ENCODE results near the gene NCKIPSD. TPM values are rescaled to one million over a fixed set of nuclear protein-coding genes. Genes with fewer than 3 reads are reported as not detected.

Gene NCKIPSD
- total RNA-seq, 4 donors from 2014 or later = 11.0 to 48.9 (median 25.6) TPM

DNA sequence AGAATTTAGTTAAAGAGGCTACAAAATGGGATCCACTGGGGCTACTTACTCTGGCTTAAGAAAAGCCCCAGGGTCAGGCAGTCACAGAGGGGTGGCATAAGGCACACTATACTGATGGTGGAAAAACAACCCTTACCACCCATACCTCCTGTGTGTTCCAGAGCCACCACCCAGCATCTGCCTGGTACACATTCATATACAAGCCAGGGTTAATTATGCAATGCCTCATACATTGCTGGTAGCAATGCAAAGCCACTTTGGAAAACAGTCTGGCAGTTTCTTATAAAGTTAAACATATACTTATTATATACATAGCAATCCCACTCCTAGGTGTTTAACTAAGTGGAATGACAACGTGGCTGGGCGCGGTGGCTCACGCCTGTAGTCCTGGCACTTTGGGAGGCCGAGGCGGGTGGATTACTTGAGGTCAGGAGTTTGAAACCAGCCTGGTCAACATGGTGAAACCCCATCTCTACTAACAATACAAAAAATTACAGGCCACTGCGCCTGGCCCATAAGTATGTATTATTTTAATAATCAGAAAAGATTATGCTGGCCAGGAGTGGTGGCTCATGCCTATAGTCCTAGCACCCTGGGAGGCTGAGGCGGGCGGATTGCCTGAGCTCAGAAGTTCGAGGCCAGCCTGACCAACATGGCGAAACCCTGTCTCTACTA, 15.2 kb upstream of the NCKIPSD start:
- Histone ChIP-seq H3K4me1 (peaks cover 0 to 5% of the 10 kb centered on the region in 2 donors), H3K4me3 (no peak overlapping the region), H3K27me3 (no peaks in the 10 kb centered on the region), H3K36me3 (no peaks in the 10 kb centered on the region), H3K27ac (no peak overlapping the region), H3K9me3 (no peaks in the 10 kb centered on the region)
- DNase-seq = no peak
- no peak for TF ChIP-seq POLR2A (IDR thresholded peaks at IDR 0.05)
- TF ChIP-seq, protein P1, sequence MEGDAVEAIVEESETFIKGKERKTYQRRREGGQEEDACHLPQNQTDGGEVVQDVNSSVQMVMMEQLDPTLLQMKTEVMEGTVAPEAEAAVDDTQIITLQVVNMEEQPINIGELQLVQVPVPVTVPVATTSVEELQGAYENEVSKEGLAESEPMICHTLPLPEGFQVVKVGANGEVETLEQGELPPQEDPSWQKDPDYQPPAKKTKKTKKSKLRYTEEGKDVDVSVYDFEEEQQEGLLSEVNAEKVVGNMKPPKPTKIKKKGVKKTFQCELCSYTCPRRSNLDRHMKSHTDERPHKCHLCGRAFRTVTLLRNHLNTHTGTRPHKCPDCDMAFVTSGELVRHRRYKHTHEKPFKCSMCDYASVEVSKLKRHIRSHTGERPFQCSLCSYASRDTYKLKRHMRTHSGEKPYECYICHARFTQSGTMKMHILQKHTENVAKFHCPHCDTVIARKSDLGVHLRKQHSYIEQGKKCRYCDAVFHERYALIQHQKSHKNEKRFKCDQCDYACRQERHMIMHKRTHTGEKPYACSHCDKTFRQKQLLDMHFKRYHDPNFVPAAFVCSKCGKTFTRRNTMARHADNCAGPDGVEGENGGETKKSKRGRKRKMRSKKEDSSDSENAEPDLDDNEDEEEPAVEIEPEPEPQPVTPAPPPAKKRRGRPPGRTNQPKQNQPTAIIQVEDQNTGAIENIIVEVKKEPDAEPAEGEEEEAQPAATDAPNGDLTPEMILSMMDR (IDR thresholded peaks at IDR 0.05) = no peak
- intact Hi-C loops (cut with DNase I; ENCODE audit: low total_unique reads) = no loop called here

DNA sequence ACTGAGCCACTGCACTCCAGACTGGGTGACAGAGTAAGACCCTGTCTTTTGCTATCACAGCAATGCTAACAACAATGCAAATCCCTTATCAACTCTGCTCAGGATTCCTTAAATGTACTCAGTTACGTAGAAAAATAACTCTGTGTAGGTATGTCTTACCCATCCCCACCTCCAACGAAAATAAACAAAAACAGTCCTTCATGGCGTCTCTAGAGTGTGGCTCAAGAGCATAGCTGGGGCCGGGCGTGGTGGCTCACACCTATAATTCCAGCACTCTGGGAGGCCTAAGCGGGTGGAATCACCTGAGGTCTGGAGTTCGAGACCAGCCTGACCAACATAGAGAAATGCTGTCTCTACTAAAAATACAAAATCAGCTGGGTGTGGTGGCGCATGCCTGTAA, 13.2 kb upstream of the NCKIPSD start:
- TF ChIP-seq, protein P1 (IDR thresholded peaks at IDR 0.05) = no peak
- TF ChIP-seq POLR2A (IDR thresholded peaks at IDR 0.05) = no peak
- Histone ChIP-seq H3K4me1 (peaks cover 0 to 2% of the 10 kb centered on the region in 2 donors), H3K27me3 (no peaks in the 10 kb centered on the region), H3K36me3 (no peaks in the 10 kb centered on the region), H3K9me3 (no peaks in the 10 kb centered on the region), H3K4me3 (no peak overlapping the region), H3K27ac (no peak overlapping the region)
- DNase-seq = no peak
- intact Hi-C loops (cut with DNase I; ENCODE audit: low total_unique reads) = no loop called here

DNA sequence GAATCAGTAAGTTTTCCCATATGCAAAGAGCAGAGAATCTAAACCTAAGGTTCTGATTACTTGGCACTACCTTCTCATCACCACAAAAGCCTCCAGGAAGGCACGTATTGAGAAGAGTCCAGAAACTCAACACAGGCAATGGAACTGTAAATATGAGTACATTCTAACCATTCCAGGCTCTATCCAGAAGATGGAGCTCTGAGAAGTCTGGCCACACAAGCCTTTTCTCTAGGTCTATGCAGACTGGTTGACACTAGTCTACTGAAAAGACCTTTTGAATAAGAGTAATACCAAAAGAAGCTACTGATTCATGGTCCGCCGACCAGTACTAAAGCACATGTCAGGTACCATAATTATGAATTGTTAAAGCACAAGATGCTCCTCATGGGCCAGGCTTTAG, 12.2 kb upstream of the NCKIPSD start:
- DNase-seq = no peak
- TF ChIP-seq POLR2A (IDR thresholded peaks at IDR 0.05) = no peak
- TF ChIP-seq, protein P1 (IDR thresholded peaks at IDR 0.05) = no peak
- H3K4me3 ChIP-seq = no peak overlapping the region
- intact Hi-C loops (cut with DNase I; ENCODE audit: low total_unique reads) = no loop called here
- H3K9me3 ChIP-seq = no peaks in the 10 kb centered on the region
- H3K36me3 ChIP-seq = no peaks in the 10 kb centered on the region
- H3K27me3 ChIP-seq = no peaks in the 10 kb centered on the region
- no peaks in the 10 kb centered on the region for H3K4me1 ChIP-seq
- H3K27ac ChIP-seq = peak overlapping the region in 1 of 2 donors; percentile 8

DNA sequence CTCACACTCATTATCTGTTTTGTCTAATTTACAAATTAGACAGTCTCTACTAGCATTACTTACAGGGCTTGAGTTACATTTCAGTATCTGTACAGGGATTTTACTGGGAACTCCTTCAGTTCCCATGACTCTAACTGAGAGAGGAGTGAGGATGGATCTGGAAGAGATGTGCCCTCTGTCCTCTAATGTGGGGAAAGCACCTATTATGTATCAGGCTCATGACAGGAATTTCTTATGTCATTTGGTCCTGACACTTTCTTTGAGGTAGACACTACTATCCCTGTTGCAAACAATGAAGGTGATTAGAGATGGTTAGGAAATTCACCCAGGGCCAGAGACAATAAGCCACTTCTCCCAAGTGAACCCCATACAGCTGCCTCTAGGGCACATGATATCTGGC, 10.9 kb upstream of the NCKIPSD start:
- no peak for TF ChIP-seq POLR2A (IDR thresholded peaks at IDR 0.05)
- TF ChIP-seq, protein P1 (IDR thresholded peaks at IDR 0.05) = no peak
- H3K27me3 ChIP-seq = no peaks in the 10 kb centered on the region
- no peaks in the 10 kb centered on the region for H3K36me3 ChIP-seq
- peak overlapping the region; percentile 97 to 99 for H3K27ac ChIP-seq
- no peaks in the 10 kb centered on the region for H3K4me1 ChIP-seq
- no peaks in the 10 kb centered on the region for H3K9me3 ChIP-seq
- intact Hi-C loops (cut with DNase I; ENCODE audit: low total_unique reads) = no loop called here
- no peak for DNase-seq
- no peak overlapping the region for H3K4me3 ChIP-seq

DNA sequence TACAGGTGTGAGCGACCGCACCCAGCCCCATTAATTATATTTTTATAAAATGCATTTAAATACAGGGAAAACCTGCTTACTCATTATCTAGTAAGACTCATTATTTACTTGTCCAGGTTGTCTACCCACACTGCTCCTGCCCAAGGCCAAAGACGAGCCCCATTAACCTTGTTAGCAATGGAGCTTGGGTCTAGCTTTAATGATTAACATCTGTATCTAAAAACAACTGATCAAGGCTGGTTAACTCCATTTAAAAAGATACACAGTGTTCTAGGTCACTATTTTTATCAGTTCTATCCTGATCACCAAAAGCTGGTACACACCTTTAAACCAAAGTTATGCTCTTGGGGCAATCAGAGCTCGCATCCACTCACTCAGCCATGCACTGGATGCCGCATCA, 10.4 kb upstream of the NCKIPSD start:
- Histone ChIP-seq H3K4me1 (no peaks in the 10 kb centered on the region), H3K27ac (peak overlapping the region; percentile 97 to 99), H3K9me3 (no peaks in the 10 kb centered on the region), H3K4me3 (no peak overlapping the region), H3K36me3 (no peaks in the 10 kb centered on the region), H3K27me3 (no peaks in the 10 kb centered on the region)
- intact Hi-C loops (cut with DNase I; ENCODE audit: low total_unique reads) = no loop called here
- TF ChIP-seq, protein P1 (IDR thresholded peaks at IDR 0.05) = no peak
- TF ChIP-seq POLR2A (IDR thresholded peaks at IDR 0.05) = no peak
- DNase-seq = no peak

All from uterus (tissue), 4 donors.